Spleen (tissue), 11 donors: ENCODE measurements around the gene AOAH. TPM values are rescaled to one million over a fixed set of nuclear protein-coding genes. Genes with fewer than 3 reads are reported as not detected.
"Not testable (repeated sequence)": the region's sequence is repeated elsewhere in the genome, so short reads cannot be mapped to it uniquely, and the experiment has no call there.

Experiments used
- DNase-seq: peaks from one replicate; pipeline ENCODE4 v3.0.0-alpha.2; 2020
- H3K27ac ChIP-seq, 8 donors: fragments of 200-600 bp; sonication (generic) in 7 of 8; 1 replicate in 4 of 8; 2 replicates in 4 of 8; pipeline versions ENCODE4 v1.5.0 to v1.8.0; 2016 to 2021; ENCODE audit warnings: inconsistent platforms in 4 of 8, mild to moderate bottlenecking in 4 of 8, moderate library complexity in 1 of 8
- H3K27me3 ChIP-seq, 7 donors: fragments of 200-600 bp; sonication (generic) in 6 of 7; replicated peaks in 1 of 7; 1 replicate in 4 of 7; 2 replicates in 3 of 7; pipeline versions ENCODE4 v1.5.0 to v1.8.0; 2016 to 2021; ENCODE audit warnings: inconsistent platforms in 3 of 7, mild to moderate bottlenecking in 1 of 7
- H3K36me3 ChIP-seq, 6 donors: fragments of 200-600 bp; sonication (generic) in 5 of 6; 1 replicate in 4 of 6; 2 replicates in 2 of 6; pipeline versions ENCODE4 v1.5.0 to v1.8.0; 2016 to 2021; ENCODE audit warnings: inconsistent platforms in 2 of 6
- H3K4me1 ChIP-seq, 6 donors: fragments of 200-600 bp; sonication (generic) in 5 of 6; 1 replicate in 3 of 6; 2 replicates in 3 of 6; pipeline versions ENCODE4 v1.5.0 to v1.8.0; 2016 to 2021; ENCODE audit warnings: inconsistent platforms in 3 of 6
- H3K4me3 ChIP-seq, 8 donors: fragments of 200-600 bp; sonication (generic) in 7 of 8; 1 replicate in 4 of 8; 2 replicates in 4 of 8; pipeline versions ENCODE4 v1.5.0 to v1.8.0; 2016 to 2021; ENCODE audit warnings: inconsistent platforms in 4 of 8, mild to moderate bottlenecking in 4 of 8, moderate library complexity in 2 of 8
- H3K9me3 ChIP-seq, 8 donors: fragments of 200-600 bp; sonication (generic) in 7 of 8; 1 replicate in 4 of 8; 2 replicates in 4 of 8; pipeline versions ENCODE4 v1.5.0 to v1.8.0; 2016 to 2021; ENCODE audit warnings: inconsistent platforms in 4 of 8
- CTCF ChIP-seq, 11 experiments: fragments of 200-600 bp in 7 of 11; fragments of 450-650 bp in 4 of 11; sonication (generic) in 4 of 11; IDR thresholded peaks in 8 of 11; conservative IDR thresholded peaks in 3 of 11; 1 replicate in 7 of 11; 2 replicates in 4 of 11; pipeline versions ENCODE4 v1.4.0 to v1.8.0; 2016 to 2021; ENCODE audit warnings: antibody characterized with exemption in 11 of 11, inconsistent platforms in 4 of 11, mild to moderate bottlenecking in 1 of 11
- POLR2A ChIP-seq, 3 donors: fragments of 450-650 bp; IDR thresholded peaks; one replicate each; pipeline ENCODE4 v1.5.1; 2017; ENCODE audit warnings: antibody characterized with exemption in 3 of 3, mild to moderate bottlenecking in 1 of 3
- POLR2AphosphoS5 ChIP-seq, 3 donors: sonication (generic); formaldehyde crosslinking; IDR thresholded peaks; one replicate each; pipeline ENCODE4 v1.5.1; 2017; ENCODE audit warnings: antibody characterized with exemption in 3 of 3
- WGBS, 5 donors: extraction: QIAGEN DNeasy Blood & Tissue Kit in 3 of 5; methylation state at CpG; one replicate each; pipeline versions ENCODE4 v1.1.5 to v1.1.7; 2013 to 2018; 5-methylcytosine and 5-hydroxymethylcytosine counted together
- intact Hi-C: fragments of 100-400 bp; cut with DNase I; formaldehyde crosslinking; loops from one replicate; pipeline ENCODE4 v1.15.0; 2023; ENCODE audit warnings: low total_unique reads
- polyA plus RNA-seq, 3 donors: library from polyadenylated mRNA; stranded (reverse); fragments of 200-250 nt; gene quantifications; one replicate each; pipeline ENCODE4 v1.2.1, GENCODE V29; 2013
- total RNA-seq, 7 donors: library from RNA; depleted of rRNA in 3 of 7; stranded (reverse); fragments of >200 nt in 3 of 7; fragmentation: NEBNext Ultra II Directional in 4 of 7; extraction: Animal tissue kit (Norgen Biotek cat#: 25700) in 4 of 7; gene quantifications; one replicate each; pipeline versions ENCODE4 v1.1.0 to v1.2.1, GENCODE V29; 2016 to 2021
- donor health status: healthy with polysubstance abuse.
- donor health status: DM: no; HTN: no; CAD: no; lungs with moderate emphysema.
- donor health status: DM: no; HTN: no; CAD: no.
- donor health status: Bipolar disorder and iron deficiency.
- donor health status: healthy.
- donor health status: DM: no; HTN: no; CAD: no.
- donor health status: DM: yes; HTN: yes; CAD: no.

Gene AOAH
- total and polyA plus RNA-seq, 10 donors, result 30.3 to 316 (median 191) TPM

GRCh38 chr7:36651404-36651803, 72.9 kb downstream of the AOAH start:
- no peak for TF ChIP-seq POLR2AphosphoS5 (IDR thresholded peaks at IDR 0.05)
- TF ChIP-seq CTCF (IDR thresholded peaks at IDR 0.05 in 8 of 11, conservative IDR thresholded peaks at IDR 0.05 in 3 of 11), result no peak
- no peak for TF ChIP-seq POLR2A (IDR thresholded peaks at IDR 0.05)
- Histone ChIP-seq H3K9me3 (no peaks in the 10 kb centered on the region), H3K27ac (peak overlapping the region in 1 of 8 donors; percentile 30), H3K4me3 (no peak overlapping the region), H3K4me1 (peaks cover 0 to 29% (median 0%) of the 10 kb centered on the region in 6 donors), H3K36me3 (peaks cover 0 to 54% (median 0%) of the 10 kb centered on the region in 6 donors), H3K27me3 (no peaks in the 10 kb centered on the region)
- DNase-seq, result no peak
- WGBS, 5 donors, result 71 to 79% (median 75%) methylated on average over 2 of the region's 2 CpGs
- intact Hi-C loops, result no loop called here

- 73 to 86% (median 80%) methylated on average over 7 of the region's 7 CpGs for WGBS, 5 donors
- intact Hi-C loops, result no loop called here
Observed at GRCh38 chr7:36650766-36651312, 73.5 kb downstream of the AOAH start.

GRCh38 chr7:36650320-36650719, 74.0 kb downstream of the AOAH start:
- 88 to 98% (median 93%) methylated on average over 4 of the region's 4 CpGs for WGBS, 5 donors
- TF ChIP-seq CTCF (IDR thresholded peaks at IDR 0.05 in 8 of 11, conservative IDR thresholded peaks at IDR 0.05 in 3 of 11), result no peak
- Histone ChIP-seq H3K4me3 (no peak overlapping the region), H3K27ac (peak overlapping the region in 2 of 8 donors; percentile 23 to 24), H3K36me3 (peaks cover 0 to 43% (median 0%) of the 10 kb centered on the region in 6 donors), H3K4me1 (peaks cover 0 to 24% (median 0%) of the 10 kb centered on the region in 6 donors), H3K27me3 (no peaks in the 10 kb centered on the region), H3K9me3 (no peaks in the 10 kb centered on the region)
- intact Hi-C loops, result no loop called here
- DNase-seq, result no peak

More at GRCh38 chr7:36650766-36651312, 73.5 kb downstream of the AOAH start:
- no peaks in the 10 kb centered on the region for H3K27me3 ChIP-seq
- peak overlapping the region in 1 of 8 donors; percentile 23 for H3K27ac ChIP-seq
- TF ChIP-seq POLR2AphosphoS5 (IDR thresholded peaks at IDR 0.05) (peak in 1 of 3 donors; percentile 30), POLR2A (IDR thresholded peaks at IDR 0.05) (no peak)
- peaks cover 0 to 24% (median 0%) of the 10 kb centered on the region in 6 donors for H3K4me1 ChIP-seq
- H3K9me3 ChIP-seq, result no peaks in the 10 kb centered on the region
- no peak for DNase-seq
- peaks cover 0 to 49% (median 0%) of the 10 kb centered on the region in 6 donors for H3K36me3 ChIP-seq
- H3K4me3 ChIP-seq, result no peak overlapping the region

GRCh38 chr7:36649319-36649718, 75.0 kb downstream of the AOAH start:
- H3K27me3 ChIP-seq, DNase-seq, H3K4me3 ChIP-seq, intact Hi-C loops, H3K27ac ChIP-seq, H3K9me3 ChIP-seq: not testable (repeated sequence)
- H3K4me1 ChIP-seq, result peaks cover 0 to 31% (median 0%) of the 10 kb centered on the region in 6 donors
- peaks cover 0 to 33% (median 0%) of the 10 kb centered on the region in 6 donors for H3K36me3 ChIP-seq
- WGBS, 5 donors, result 96 to 99% (median 98%) methylated on average over 6 of the region's 6 CpGs

- DNase-seq, result no peak
- no peaks in the 10 kb centered on the region for H3K27me3 ChIP-seq
- peaks cover 0 to 30% (median 0%) of the 10 kb centered on the region in 6 donors for H3K36me3 ChIP-seq
- H3K27ac ChIP-seq, result no peak overlapping the region
- H3K9me3 ChIP-seq, result no peaks in the 10 kb centered on the region
- intact Hi-C loops, result no loop called here
- no peak overlapping the region for H3K4me3 ChIP-seq
- TF ChIP-seq POLR2A (IDR thresholded peaks at IDR 0.05), result no peak
- TF ChIP-seq CTCF (IDR thresholded peaks at IDR 0.05 in 8 of 11, conservative IDR thresholded peaks at IDR 0.05 in 3 of 11), result no peak
- no peak for TF ChIP-seq POLR2AphosphoS5 (IDR thresholded peaks at IDR 0.05)
- peaks cover 0 to 22% (median 0%) of the 10 kb centered on the region in 6 donors for H3K4me1 ChIP-seq
Observed at GRCh38 chr7:36648441-36648840, 75.9 kb downstream of the AOAH start.
